ENCODE data around the gene ENAH.
"Not testable (repeated sequence)": the region's sequence is repeated elsewhere in the genome, so short reads cannot be mapped to it uniquely, and the experiment has no call there.

ENAH gene

GRCh38 chr1:225629483-225629882, 23.4 kb downstream of the ENAH start:
- H3K4me3 ChIP-seq (ENCODE audit: low read depth, low read length), result no peak overlapping the region
- no peak for TF ChIP-seq CTCF (IDR thresholded peaks at IDR 0.05; ENCODE audit: borderline replicate concordance, insufficient read depth, low read depth, low read length)

- H3K4me3 ChIP-seq (ENCODE audit: low read depth, low read length), result not testable (repeated sequence)
Measured at GRCh38 chr1:225628794-225629193, 24.1 kb downstream of the ENAH start.

- H3K4me3 ChIP-seq (ENCODE audit: low read depth, low read length), result no peak overlapping the region
- no peak for TF ChIP-seq CTCF (IDR thresholded peaks at IDR 0.05; ENCODE audit: borderline replicate concordance, insufficient read depth, low read depth, low read length)
Measured at GRCh38 chr1:225627304-225627947, 25.5 kb downstream of the ENAH start.

GRCh38 chr1:225626698-225627097, 26.2 kb downstream of the ENAH start:
- H3K4me3 ChIP-seq (ENCODE audit: low read depth, low read length), result no peak overlapping the region
- no peak for TF ChIP-seq CTCF (IDR thresholded peaks at IDR 0.05; ENCODE audit: borderline replicate concordance, insufficient read depth, low read depth, low read length)

GRCh38 chr1:225617956-225618355, 35.0 kb downstream of the ENAH start:
- TF ChIP-seq CTCF (IDR thresholded peaks at IDR 0.05; ENCODE audit: borderline replicate concordance, insufficient read depth, low read depth, low read length), result no peak

GRCh38 chr1:225617479-225617878, 35.4 kb downstream of the ENAH start:
- no peak for TF ChIP-seq CTCF (IDR thresholded peaks at IDR 0.05; ENCODE audit: borderline replicate concordance, insufficient read depth, low read depth, low read length)
- H3K4me3 ChIP-seq (ENCODE audit: low read depth, low read length), result no peak overlapping the region

More at GRCh38 chr1:225617956-225618355, 35.0 kb downstream of the ENAH start:
- no peak overlapping the region for H3K4me3 ChIP-seq (ENCODE audit: low read depth, low read length)

GRCh38 chr1:225615403-225615790, 37.5 kb downstream of the ENAH start:
- not testable (repeated sequence) for H3K4me3 ChIP-seq (ENCODE audit: low read depth, low read length)

GRCh38 chr1:225613006-225613405, 39.9 kb downstream of the ENAH start:
- no peak overlapping the region for H3K4me3 ChIP-seq (ENCODE audit: low read depth, low read length)
- TF ChIP-seq CTCF (IDR thresholded peaks at IDR 0.05; ENCODE audit: borderline replicate concordance, insufficient read depth, low read depth, low read length), result no peak
